NCI-H82 (cell line): ENCODE measurements around the gene KATNB1.
"Not testable (repeated sequence)": the region's sequence is repeated elsewhere in the genome, so short reads cannot be mapped to it uniquely, and the experiment has no call there.

Source experiments
- DNase-seq: peaks from one replicate; lab custom pipeline; 2025; lab: John Stamatoyannopoulos, UW

KATNB1 gene

DNA sequence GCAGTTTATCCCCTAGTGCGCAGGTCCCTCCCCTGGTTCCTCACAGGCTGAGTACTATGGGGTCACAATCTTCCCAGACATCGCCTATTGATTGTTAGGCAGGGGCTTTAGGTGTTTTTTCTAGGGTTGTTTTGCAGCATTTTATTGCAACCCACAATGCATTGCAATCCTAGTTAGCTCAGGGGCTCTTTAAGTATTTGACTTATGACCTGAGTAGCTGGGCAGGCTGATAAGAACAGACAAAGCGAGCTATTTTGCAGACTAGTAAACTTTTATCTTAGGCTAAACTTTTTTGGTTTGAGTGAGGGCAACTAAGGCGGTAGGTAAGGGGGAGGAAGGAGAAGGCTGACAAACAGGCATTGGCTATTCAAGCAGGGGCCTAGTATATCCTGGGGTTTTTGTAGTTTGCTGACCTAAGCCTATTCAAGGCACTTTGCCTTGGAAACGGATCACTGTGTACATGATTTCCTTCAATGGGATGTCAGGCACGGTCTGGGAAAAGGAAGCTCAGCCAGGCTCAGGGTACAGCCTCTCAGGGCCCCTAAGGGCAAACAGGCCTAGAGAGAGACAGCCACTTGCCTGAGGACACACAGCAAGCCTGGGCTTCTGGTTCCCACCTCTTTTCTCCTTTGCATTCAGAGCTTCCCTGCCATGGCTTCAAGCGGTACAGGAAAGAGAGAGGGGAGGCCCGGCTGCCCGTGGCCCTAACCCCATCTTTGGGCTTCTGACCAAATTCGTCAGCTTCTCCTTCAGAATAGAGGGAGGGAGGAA, 34.6 kb upstream of the KATNB1 start:
- no peak for DNase-seq

DNA sequence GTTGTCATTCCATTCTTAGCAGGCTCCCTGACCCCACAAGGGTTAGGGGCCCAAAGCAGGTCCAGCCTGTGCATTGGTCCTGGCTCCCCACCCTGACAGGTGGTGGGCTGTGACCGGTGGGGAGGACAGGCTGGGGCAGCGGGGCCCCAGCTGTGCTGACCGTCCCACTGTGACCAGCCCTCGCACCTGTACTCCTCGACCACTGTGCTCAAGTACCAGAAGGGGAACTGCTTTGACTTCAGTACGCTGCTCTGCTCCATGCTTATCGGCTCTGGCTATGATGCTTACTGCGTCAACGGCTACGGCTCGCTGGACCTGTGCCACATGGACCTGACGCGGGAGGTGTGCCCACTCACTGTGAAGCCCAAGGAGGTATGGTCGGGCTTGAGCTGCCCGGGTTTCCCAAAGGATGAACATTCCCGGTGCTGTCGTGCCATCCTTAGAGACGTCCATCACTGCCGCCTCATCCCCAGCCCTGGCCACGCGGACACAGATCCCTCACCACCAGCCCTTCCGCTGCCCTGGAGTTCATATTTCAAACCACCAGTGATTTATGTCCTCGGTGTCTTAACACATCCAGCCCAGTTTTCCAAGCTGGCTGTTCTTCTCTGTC, 33.7 kb upstream of the KATNB1 start:
- no peak for DNase-seq

DNA sequence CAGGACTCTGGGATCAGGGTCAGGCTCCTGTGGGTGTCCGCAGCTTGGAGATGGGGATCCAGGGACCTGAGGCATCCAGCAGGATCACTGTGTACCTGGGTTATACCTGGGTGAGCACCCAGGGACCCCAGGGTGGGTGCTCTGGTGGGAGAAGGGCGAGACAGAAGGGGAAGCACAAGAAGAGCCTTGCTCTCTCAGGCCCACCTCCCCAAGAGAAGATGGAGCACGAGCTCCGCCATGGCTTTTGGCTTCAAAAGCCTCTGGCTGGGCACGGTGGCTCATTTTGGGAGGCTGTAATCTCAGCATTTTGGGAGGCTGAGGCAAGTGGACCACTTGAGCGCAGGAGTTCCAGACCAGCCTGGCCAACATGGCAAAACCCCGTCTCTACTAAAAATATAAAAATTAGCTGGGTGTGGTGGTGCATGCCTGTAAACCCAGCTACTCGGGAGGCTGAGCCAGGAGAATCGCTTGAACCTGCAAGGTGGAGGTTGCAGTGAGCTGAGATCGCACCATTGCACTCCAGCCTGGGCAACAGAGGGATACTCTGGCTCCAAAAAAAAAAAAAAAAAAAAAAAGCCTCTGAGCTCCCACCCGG, 32.1 kb upstream of the KATNB1 start:
- DNase-seq = no peak

DNA sequence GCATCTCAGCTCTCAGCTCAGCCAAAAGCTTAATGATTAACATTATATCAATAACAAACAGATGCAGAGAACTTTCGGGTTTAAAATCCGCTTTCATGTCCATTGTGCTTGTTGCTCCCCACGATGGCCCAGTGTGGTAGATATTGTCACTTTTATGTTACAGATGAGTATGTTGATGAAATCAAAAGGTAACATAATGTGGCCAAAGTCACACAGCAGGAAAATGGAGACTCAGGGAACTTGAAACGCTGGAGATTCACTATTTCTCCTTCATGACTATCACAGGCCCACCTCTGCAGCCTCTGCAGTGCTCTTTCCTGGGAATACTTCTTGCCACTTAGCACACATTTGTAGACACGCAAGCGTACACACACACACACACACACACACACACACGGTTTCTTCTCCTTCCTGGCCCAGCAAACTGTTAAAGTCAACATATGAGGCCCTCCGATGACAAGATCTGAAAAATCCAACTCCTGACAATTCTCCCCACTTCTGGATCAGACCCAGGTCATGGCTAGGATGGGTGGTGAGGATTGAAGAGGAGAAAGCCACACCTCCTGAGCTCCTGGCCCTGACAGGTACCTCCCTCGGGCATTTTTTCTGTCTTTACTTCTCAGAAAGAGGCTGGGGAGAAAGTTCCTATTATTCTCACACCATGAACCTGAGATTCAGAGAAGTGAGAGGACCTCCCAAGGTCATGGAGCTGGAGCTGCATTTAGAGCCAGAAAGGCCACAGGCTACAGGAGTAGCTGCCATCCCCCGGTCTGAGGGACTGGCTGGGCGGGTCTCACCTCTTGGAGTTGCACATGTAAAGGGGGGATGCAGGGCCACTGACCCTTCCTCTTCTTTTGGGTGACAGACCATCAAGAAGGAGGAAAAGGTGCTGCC, 31.3 kb upstream of the KATNB1 start:
- DNase-seq = no peak

DNA sequence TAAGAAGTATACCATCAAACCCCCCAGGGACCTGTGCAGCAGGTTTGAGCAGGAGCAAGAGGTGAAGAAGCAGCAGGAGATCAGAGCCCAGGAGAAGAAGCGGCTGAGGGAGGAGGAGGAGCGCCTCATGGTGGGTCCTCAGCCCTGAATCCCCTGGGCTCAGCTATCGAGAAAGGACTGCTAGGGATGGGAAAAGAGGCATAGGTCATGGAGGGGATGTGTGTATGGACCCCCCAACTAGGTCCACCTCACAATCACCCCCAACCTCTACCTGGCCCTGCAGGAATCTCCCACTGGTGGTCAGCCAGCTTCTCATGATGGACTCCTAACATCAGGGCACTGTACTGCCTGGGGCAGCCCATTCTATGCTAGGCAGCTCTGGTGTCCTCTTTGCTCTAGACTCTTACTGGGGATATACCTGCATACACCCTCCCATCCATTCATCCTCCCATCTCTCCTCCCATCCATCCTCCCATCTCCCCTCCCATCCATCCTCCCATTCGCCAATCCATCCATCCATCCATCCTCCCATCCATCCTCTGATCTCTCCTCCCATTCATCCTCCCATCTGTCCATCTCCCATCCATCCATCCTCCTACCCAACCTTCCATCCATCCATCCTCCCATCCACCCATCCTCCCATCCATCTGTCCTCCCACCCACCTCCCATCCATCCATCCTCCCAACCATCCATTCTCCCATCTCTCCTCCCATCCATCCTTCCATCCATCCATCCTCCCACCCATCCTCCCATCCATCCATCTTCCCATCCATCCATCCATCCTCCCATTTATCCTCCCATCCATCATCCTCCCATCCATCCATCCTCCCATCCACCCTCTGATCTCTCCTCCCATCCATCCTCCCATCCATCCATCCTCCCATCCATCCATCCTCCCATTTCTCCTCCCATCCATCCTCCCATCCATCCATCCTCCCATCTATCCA, 30.4 kb upstream of the KATNB1 start:
- no peak for DNase-seq

DNA sequence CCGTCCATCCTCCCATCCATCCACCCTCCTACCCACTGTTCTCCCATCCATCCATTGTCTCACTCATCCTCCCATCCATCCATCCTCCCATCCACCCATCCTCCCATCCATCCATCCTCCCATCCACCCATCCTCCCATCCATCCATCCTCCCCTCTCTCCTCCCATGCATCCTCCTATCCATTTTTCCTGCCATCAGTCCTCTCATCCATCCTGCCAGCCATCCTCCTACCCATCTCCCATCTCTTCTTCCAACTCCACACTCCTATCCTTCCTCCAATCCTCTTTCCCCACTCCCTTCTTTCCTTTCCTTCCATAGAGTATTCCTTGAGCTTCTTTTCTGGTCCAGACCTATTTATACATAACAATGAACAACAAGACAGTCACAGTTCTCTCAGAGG, 28.9 kb upstream of the KATNB1 start:
- DNase-seq = no peak

DNA sequence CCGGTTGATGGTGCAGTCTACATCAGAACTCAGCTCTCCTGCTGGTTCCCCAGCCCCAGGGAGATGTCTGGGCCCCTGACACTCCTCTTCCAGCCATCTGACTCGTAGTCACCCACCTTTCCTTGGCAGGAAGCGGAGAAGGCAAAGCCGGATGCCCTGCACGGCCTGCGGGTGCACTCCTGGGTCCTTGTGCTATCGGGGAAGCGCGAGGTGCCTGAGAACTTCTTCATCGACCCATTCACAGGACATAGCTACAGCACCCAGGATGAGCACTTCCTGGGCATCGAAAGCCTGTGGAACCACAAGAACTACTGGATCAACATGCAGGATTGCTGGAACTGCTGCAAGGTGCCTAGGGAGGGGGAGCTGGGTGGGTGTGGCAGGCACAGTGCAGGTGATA, 28.2 kb upstream of the KATNB1 start:
- DNase-seq = no peak

DNA sequence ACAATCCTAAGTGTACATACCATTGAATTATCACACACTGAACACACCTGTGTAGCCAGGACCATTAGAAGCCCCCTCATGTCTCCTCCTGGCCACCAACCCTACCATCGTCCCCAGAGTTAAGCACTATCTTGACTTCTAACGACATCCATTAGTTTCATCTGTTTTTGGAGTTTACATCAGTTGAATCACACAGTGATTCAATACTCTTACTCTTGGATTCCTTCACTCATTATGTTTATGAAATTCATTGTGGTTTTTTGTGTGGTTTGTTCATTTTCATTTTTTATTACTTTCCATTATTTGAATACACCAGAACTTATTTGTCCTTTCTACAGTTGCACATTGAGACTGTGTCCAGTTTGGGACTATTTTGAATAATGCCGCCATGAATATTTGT, 27.4 kb upstream of the KATNB1 start:
- DNase-seq = no peak

DNA sequence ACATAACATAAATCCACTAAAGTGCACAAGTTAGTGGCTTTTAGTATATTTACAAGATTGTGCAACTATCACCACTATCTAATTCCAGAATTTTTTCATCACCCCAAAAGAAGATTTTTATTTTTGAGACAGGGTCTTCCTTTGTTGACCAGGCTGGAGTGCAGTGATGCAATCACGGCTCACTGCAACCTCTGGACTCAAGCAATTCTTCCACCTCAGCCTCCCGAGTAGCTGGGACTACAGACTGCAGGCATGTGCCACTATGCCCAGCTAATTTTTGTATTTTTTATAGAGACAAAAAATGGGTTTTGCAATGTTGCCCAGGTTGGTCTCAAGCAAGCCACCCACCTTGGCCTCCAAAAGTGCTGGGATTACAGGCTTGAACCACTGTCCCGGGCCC, 25.9 kb upstream of the KATNB1 start:
- DNase-seq = no peak

DNA sequence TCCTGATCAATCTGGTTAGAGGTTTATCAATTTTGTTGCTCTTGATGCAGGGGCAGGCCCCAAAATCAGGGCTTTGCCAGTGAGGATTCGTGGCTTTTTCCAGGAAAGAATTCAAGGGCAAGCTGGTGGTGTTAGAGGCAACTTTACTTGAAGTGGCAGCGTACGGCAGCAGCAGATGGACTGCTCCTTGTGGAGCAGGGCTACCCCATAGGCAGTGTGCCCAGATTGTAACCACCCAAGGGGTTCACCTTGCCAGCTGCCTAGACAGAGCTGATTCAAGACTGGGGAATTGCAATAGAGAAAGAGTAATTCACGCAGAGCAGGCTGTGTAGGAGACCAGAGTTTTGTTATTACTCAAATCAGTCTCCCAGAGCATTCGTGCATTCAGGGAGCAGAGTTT, 24.2 kb upstream of the KATNB1 start:
- DNase-seq = no peak

DNA sequence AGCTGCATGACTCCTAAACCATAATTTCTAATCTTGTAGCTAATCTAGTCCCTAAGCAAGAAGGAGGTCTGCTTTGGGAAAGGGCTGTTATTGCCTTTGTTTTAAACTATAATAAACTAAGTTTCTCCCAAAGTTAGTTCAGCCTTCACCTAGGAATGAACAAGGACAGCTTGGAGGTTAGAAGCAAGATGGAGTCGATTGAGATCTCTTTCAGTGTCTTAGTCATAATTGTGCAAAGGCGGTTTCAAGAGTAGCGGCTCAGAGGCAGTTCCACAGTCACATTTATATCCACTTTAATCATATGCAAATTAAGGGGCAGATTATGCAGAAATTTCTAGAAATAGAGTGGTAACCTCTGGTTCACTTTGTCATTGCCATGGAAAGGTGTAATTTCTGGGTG, 23.6 kb upstream of the KATNB1 start:
- DNase-seq = no peak

DNA sequence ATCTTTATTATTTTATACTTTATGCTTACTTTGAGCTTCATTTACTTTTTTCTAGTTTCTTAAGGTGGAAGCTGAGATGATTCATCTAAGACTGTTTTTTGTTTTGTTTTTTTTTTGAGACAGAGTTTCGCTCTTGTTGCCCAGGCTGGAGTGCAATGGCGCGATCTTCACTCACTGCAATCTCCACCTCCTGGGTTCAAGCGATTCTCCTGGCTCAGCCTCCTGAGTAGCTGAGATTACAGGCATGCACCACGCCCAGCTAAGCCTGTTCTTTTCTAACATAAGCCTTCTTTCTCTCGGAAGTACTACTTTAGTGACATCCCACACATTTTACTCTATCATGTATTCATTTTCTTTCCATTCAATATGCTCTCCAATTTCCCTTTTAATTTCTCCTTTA, 23.0 kb upstream of the KATNB1 start:
- not testable (repeated sequence) for DNase-seq

DNA sequence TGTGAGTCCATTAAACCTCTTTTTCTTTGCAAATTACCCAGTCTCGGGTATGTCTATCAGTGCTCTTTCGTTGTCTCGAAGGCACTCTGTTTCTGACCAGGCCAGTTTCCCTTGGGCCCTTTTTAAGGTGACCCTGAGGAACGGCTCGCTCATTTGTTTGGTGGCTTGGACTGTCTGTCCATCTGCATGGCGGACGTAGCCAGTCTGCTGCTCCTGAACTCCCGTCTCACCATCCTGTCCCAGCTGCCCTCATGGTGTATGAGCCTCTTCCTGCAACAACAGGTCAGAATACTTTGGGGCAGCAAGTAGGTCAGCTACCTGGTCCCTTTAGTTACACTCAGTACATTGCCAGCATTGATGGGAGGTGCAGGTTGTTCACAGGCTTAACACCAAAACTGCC, 22.0 kb upstream of the KATNB1 start:
- DNase-seq = no peak

DNA sequence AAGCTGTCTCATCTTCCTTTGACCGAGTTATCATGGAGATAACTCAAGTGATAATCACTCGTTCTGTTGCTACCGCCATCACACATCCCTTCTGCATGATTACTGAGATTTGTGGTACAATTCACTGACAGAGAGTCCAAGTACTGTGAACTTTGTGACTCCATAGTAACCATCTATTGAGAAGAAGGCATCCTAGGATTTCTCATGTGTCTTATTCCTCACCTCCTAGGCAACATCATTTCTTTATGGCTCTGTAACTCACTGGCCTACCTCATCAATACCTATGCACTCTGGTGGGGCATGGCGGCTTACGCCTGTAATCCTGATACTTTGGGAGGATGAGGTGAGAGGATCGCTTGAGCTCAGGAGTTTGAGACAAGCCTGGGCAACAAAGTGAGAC, 21.5 kb upstream of the KATNB1 start:
- no peak for DNase-seq

DNA sequence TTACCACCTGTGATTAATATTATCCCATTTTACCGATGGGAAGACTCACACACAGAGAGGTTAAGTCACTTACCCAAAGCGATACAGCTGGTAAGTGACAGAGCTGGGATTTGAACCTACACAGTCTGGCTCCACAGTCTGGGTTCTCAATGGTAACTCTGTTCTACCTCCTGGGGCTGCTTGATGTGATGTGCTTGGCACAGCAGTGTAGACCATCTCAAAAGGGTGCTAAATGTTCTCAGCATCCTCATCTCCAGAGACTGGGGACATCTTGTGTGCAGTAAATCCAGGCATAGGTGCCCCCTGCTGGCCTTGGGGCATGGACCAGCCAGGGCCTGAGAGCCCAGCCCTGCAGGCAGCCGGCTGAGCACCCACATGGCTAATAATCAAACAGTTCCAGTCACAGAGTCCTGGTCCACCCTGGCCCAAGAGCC, 15.4 kb upstream of the KATNB1 start:
- peak; percentile 61 for DNase-seq

DNA sequence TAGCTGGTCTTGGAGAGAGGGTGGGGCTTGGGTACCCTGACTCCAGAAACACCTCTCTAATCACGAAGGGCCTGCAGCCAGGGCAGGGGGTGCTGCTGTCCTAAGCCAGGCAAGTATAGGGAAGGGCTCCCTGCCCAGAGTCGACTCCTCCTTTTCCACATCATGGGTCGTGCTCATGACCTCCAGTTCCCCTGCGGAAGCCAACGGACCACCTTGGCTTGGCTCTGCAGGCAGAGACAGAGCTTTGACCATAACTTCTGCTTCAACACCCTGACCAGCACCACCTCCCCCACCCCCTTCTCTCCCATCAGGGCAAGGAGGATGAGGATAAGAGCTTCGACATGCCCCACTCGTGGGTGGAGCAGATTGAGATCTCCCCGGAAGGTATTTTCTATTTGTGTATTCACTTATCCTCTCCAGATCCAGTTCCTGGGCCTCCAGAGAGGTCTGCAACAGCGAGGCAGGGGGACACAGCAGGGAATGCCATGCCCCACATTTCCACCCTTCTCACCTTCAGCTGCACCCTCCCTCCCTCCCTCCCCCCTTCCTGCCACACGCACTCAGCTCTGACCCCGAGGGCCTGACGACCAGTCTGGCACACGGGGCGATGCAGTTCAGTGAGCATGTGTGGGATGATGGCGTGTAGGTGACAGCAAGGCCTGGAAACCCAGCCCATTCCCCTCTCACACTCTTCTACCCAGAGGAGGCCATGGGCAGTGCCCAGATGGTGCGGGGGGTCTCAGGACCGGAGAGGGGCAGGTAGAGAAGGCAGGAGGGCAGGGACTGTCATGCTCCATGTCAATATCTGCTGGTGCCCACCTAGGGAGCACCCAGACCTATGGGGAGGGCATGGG, 14.0 kb upstream of the KATNB1 start:
- DNase-seq = no peak

DNA sequence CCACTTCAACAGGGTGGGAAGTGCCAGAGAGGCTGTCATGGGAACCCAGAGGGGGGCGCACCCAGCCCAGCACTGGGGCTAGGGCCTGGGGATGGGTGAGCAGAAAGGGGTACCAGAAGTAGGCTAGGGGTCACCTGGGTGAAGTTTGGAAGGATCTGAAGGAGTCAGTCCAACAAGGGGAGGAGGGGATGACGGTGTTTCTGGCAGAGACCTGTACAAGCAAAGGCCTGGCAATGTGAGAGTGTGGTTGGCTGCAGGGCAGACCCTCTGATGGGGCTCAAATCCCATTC, 13.4 kb upstream of the KATNB1 start:
- no peak for DNase-seq

DNA sequence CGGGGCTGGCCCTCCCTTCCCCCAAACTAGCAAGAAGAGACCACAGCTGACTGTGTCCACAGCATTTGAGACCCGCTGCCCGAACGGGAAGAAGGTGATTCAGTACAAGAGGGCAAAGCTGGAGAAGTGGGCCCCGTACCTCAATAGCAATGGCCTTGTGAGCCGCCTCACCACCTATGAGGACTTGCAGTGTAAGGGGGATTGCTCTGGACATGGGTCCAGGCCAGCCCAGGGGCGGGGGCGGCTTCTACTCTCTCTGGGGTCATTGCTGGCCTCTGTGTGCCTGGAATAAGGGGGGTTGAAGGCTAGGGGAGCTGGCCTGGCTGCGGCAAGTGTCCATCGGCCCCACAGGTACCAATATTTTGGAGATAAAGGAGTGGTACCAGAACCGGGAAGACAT, 12.9 kb upstream of the KATNB1 start:
- no peak for DNase-seq

DNA sequence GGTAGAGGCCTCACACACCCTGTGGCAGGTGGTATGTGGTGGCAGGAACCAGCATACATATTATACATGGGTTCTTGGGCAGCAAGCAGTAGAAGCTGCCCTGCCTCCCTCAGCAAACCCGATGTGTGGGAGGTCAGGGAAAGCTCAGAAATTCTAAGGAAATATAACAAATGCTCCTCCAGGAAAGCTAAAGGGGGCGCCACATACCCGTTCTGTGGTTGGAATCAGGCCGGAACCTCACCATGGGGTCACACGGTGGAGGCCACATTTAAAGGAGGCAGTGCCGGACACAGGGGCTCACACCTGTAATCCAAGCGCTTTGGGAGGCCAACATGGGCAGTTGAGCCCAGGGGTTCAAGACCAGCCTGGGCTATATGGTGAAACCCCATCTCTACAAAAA, 12.4 kb upstream of the KATNB1 start:
- peak; percentile 11 for DNase-seq

DNA sequence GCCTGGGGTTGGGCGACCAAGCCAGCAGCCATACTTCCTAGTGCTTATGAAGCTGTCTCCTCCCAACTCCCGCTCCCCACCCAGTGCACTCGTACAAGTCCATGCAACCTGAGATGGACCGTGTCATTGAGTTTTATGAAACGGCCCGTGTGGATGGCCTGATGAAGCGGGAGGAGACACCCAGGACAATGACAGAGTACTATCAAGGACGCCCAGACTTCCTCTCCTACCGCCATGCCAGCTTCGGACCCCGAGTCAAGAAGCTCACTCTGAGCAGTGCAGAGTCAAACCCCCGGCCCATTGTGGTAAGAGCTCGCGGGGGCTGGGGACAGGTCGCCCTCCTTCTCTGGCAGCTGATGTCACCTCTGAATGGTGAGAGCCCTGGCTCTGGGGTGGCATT, 11.0 kb upstream of the KATNB1 start:
- DNase-seq = no peak

DNA sequence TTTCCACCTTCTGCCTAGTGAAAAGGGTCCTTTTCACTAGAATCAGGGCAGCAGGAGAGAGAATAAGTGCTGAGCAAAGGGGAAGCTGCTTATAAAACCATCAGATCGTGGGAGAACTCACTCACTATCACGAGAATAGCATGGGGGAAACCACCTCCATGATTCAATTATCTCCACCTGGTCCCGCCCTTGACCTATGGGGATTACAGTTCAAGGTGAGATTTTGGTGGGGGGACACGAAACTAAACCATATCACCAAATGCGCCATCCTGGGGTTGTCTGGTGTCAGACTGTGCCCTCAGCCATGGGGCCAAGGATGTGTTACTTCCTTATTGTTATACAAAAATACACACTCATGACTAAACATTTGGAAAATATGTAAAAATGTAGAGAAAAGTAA, 10.4 kb upstream of the KATNB1 start:
- no peak for DNase-seq
